ENCODE results near the gene C22orf31.

DNA sequence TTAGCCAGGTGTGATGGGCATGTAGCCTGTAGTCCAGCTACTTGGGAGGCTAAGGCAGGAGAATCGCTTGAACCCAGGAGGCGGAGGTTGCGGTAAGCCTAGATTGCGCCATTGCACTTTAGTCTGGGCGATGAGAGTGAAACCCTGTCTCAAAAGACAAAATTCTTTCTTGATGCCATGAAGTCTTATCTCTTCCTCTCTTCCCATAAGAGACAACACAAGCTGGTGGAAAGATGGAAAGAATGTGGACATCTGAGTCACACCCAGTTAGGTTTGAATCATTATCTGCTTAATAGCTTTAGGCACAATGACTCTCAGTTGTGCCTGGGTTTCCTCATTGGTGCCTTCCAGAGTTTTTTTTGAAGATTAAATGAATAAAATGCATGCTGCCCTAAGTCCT lies 46.5 kb upstream of the C22orf31 start:
- TF ChIP-seq, protein P1, sequence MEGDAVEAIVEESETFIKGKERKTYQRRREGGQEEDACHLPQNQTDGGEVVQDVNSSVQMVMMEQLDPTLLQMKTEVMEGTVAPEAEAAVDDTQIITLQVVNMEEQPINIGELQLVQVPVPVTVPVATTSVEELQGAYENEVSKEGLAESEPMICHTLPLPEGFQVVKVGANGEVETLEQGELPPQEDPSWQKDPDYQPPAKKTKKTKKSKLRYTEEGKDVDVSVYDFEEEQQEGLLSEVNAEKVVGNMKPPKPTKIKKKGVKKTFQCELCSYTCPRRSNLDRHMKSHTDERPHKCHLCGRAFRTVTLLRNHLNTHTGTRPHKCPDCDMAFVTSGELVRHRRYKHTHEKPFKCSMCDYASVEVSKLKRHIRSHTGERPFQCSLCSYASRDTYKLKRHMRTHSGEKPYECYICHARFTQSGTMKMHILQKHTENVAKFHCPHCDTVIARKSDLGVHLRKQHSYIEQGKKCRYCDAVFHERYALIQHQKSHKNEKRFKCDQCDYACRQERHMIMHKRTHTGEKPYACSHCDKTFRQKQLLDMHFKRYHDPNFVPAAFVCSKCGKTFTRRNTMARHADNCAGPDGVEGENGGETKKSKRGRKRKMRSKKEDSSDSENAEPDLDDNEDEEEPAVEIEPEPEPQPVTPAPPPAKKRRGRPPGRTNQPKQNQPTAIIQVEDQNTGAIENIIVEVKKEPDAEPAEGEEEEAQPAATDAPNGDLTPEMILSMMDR (IDR thresholded peaks at IDR 0.05; ENCODE audit: poor library complexity): no peak
- no peak for TF ChIP-seq EZH2 (IDR thresholded peaks at IDR 0.05; ENCODE audit: borderline replicate concordance)

Data from hepatocyte (in vitro differentiated cells).